H1 (cell line): ENCODE data around the gene TMEM238. TPM values are rescaled to one million over a fixed set of nuclear protein-coding genes. Genes with fewer than 3 reads are reported as not detected.
A peak's percentile ranks its signal among the peaks of the same experiment; 100 is the strongest.

Source experiments
- CTCF ChIA-PET: fragments of 300-600 bp; sonication (Branson Sonifier 250); formaldehyde crosslinking; loops from one replicate; lab custom pipeline; 2021; ENCODE audit not compliant: partially characterized antibody; lab: Charles Lee
- POLR2A ChIA-PET: fragments of 300-600 bp; sonication (Branson Sonifier 250); formaldehyde crosslinking; loops from one replicate; lab custom pipeline; 2021; ENCODE audit warnings: inconsistent platforms; ENCODE audit not compliant: partially characterized antibody; lab: Charles Lee
- DNase-seq, 2 experiments: peaks; one replicate each; pipeline versions ENCODE4 v3.0.0 to v3.0.0-alpha.2; 2010 to 2022; ENCODE audit warnings: low spot score in 2 of 2, low read depth in 1 of 2, mixed read lengths in 1 of 2
- FAIRE-seq: peaks from 2 replicates; lab custom pipeline; 2011; peaks lifted over from hg19 to GRCh38; lab: Jason Lieb, UNC
- H2AFZ ChIP-seq: 2 replicates; pipeline ENCODE4 v1.8.1; 2012; ENCODE audit warnings: low read length, inconsistent platforms
- H2AK5ac ChIP-seq: 2 replicates; pipeline ENCODE4 v1.6.1; 2013; ENCODE audit warnings: low read depth, low read length
- H2BK120ac ChIP-seq: replicated peaks from 2 replicates; pipeline ENCODE3; 2013; ENCODE audit warnings: low read depth, low read length, inconsistent platforms
- H2BK12ac ChIP-seq: 2 replicates; pipeline ENCODE4 v1.6.1; 2013; ENCODE audit warnings: low read depth, low read length
- H2BK15ac ChIP-seq: 2 replicates; pipeline ENCODE4 v1.6.1; 2013; ENCODE audit warnings: low read length
- H2BK20ac ChIP-seq: 2 replicates; pipeline ENCODE4 v1.6.1; 2013; ENCODE audit warnings: low read length
- H2BK5ac ChIP-seq: 2 replicates; pipeline ENCODE4 v1.6.1; 2013; ENCODE audit warnings: low read depth, low read length
- H3K14ac ChIP-seq: 2 replicates; pipeline ENCODE4 v1.6.1; 2013; ENCODE audit warnings: inconsistent platforms; ENCODE audit not compliant: insufficient read length
- H3K18ac ChIP-seq: 2 replicates; pipeline ENCODE4 v1.6.1; 2013; ENCODE audit warnings: low read length; ENCODE audit errors: extremely low read depth
- H3K23ac ChIP-seq: 2 replicates; pipeline ENCODE4 v1.6.1; 2013; ENCODE audit warnings: inconsistent platforms; ENCODE audit not compliant: insufficient read length
- H3K23me2 ChIP-seq: 2 replicates; pipeline ENCODE4 v1.6.1; 2013; ENCODE audit warnings: low read depth, low read length
- H3K27ac ChIP-seq: 2 replicates; pipeline ENCODE4 v1.6.1; 2011; ENCODE audit warnings: low read depth, low read length, inconsistent platforms
- H3K27me3 ChIP-seq, 4 experiments: replicated peaks in 1 of 4; 1 replicate in 1 of 4; 2 replicates in 3 of 4; pipeline versions ENCODE4 v1.6.1 to v1.8.1; 2011 to 2013; ENCODE audit warnings: low read length in 3 of 4, mild to moderate bottlenecking in 3 of 4, inconsistent platforms in 2 of 4, mixed read lengths in 2 of 4, moderate library complexity in 1 of 4; ENCODE audit not compliant: control insufficient read depth in 3 of 4, insufficient read depth in 3 of 4; ENCODE audit errors: extremely low read depth in 1 of 4
- H3K36me3 ChIP-seq, 4 experiments: 2 replicates each; pipeline versions ENCODE4 v1.6.1 to v1.8.1; 2011 to 2013; ENCODE audit warnings: mild to moderate bottlenecking in 4 of 4, low read length in 3 of 4, moderate library complexity in 2 of 4, control low read depth in 1 of 4, inconsistent platforms in 1 of 4; ENCODE audit not compliant: insufficient read depth in 4 of 4, control insufficient read depth in 2 of 4
- H3K4ac ChIP-seq: replicated peaks from 2 replicates; pipeline ENCODE3; 2013; ENCODE audit warnings: low read length, low read depth, mixed read lengths, inconsistent platforms; ENCODE audit not compliant: insufficient read length
- H3K4me1 ChIP-seq, 4 experiments: replicated peaks in 1 of 4; 1 replicate in 1 of 4; 2 replicates in 3 of 4; pipeline versions ENCODE4 v1.6.1 to v1.8.1; 2011 to 2013; ENCODE audit warnings: low read length in 3 of 4, inconsistent platforms in 2 of 4, mixed read lengths in 1 of 4; ENCODE audit not compliant: insufficient read depth in 4 of 4, control insufficient read depth in 3 of 4
- H3K4me2 ChIP-seq, 2 experiments: 2 replicates each; pipeline versions ENCODE4 v1.6.1 to v1.8.1; 2011 to 2013; ENCODE audit warnings: low read depth in 2 of 2, low read length in 2 of 2, control low read depth in 1 of 2, inconsistent platforms in 1 of 2, mild to moderate bottlenecking in 1 of 2; ENCODE audit not compliant: insufficient read depth in 1 of 2
- H3K4me3 ChIP-seq, 4 experiments: fragments of 200-600, 300-600 bp in 1 of 4; sonication (generic), shearing (Covaris generic), sonication (Bioruptor Twin) in 1 of 4; 2 replicates each; pipeline versions ENCODE4 v1.5.1 to v1.8.1; 2011 to 2016; ENCODE audit warnings: low read length in 4 of 4, low read depth in 3 of 4, control low read depth in 2 of 4, inconsistent platforms in 2 of 4, mild to moderate bottlenecking in 2 of 4, mixed read lengths in 1 of 4, moderate library complexity in 1 of 4; ENCODE audit not compliant: insufficient read depth in 2 of 4; ENCODE audit errors: extremely low read depth in 1 of 4
- H3K56ac ChIP-seq: replicated peaks from 2 replicates; pipeline ENCODE3; 2013; ENCODE audit warnings: low read depth, mild to moderate bottlenecking, mixed read lengths, low read length, inconsistent platforms; ENCODE audit not compliant: insufficient read length
- H3K79me1 ChIP-seq: 2 replicates; pipeline ENCODE4 v1.6.1; 2013; ENCODE audit warnings: low read depth, low read length, control low read depth
- H3K79me2 ChIP-seq, 2 experiments: 2 replicates each; pipeline versions ENCODE4 v1.6.1 to v1.8.1; 2012 to 2013; ENCODE audit warnings: low read length in 2 of 2, mild to moderate bottlenecking in 2 of 2, inconsistent platforms in 1 of 2; ENCODE audit not compliant: insufficient read depth in 2 of 2, control insufficient read depth in 1 of 2
- H3K9ac ChIP-seq, 4 experiments: replicated peaks in 1 of 4; 1 replicate in 1 of 4; 2 replicates in 3 of 4; pipeline versions ENCODE4 v1.6.1 to v1.8.1; 2011 to 2013; ENCODE audit warnings: low read depth in 3 of 4, low read length in 3 of 4, control low read depth in 2 of 4, mild to moderate bottlenecking in 2 of 4, moderate library complexity in 2 of 4, inconsistent platforms in 1 of 4; ENCODE audit errors: extremely low read depth in 1 of 4
- H3K9me3 ChIP-seq, 2 experiments: 2 replicates each; pipeline versions ENCODE4 v1.6.1 to v1.8.1; 2012 to 2013; ENCODE audit warnings: mild to moderate bottlenecking in 2 of 2, moderate library complexity in 2 of 2, control low read depth in 1 of 2, inconsistent platforms in 1 of 2, low read depth in 1 of 2, low read length in 1 of 2, mixed read lengths in 1 of 2; ENCODE audit not compliant: insufficient read depth in 2 of 2
- H4K20me1 ChIP-seq, 2 experiments: replicated peaks in 1 of 2; 2 replicates each; pipeline versions ENCODE3 to v1.8.1; 2011 to 2013; ENCODE audit warnings: inconsistent platforms in 2 of 2, low read length in 2 of 2, mild to moderate bottlenecking in 1 of 2; ENCODE audit not compliant: insufficient read depth in 2 of 2, control insufficient read depth in 1 of 2
- H4K5ac ChIP-seq: 2 replicates; pipeline ENCODE4 v1.6.1; 2013; ENCODE audit warnings: low read length, low read depth, mixed read lengths, inconsistent platforms; ENCODE audit not compliant: insufficient read length
- H4K8ac ChIP-seq: 2 replicates; pipeline ENCODE4 v1.8.0; 2013; ENCODE audit warnings: mild to moderate bottlenecking, moderate library complexity, low read length, inconsistent platforms; ENCODE audit not compliant: insufficient read depth; ENCODE audit errors: extremely low read depth
- H4K91ac ChIP-seq: replicated peaks from 2 replicates; pipeline ENCODE3; 2013; ENCODE audit warnings: low read length, mixed read lengths, inconsistent platforms; ENCODE audit not compliant: insufficient read length
- ASH2L ChIP-seq: fragments of 200-600, 300-600 bp; sonication (generic); IDR thresholded peaks from one replicate; pipeline ENCODE4 v1.7.1; 2017; ENCODE audit warnings: low read length
- POU5F1 ChIP-seq: IDR thresholded peaks from 2 replicates; pipeline ENCODE4 v1.6.1; 2011; ENCODE audit warnings: low read depth, mild to moderate bottlenecking, low read length, moderate library complexity
- RFX5 ChIP-seq: IDR thresholded peaks from 2 replicates; pipeline ENCODE4 v1.6.1; 2011; ENCODE audit warnings: low read depth, low read length, improper control_type of control experiment, borderline replicate concordance
- SRF ChIP-seq: IDR thresholded peaks from 2 replicates; pipeline ENCODE4 v1.6.1; 2011; ENCODE audit warnings: mild to moderate bottlenecking, low read depth, low read length, moderate library complexity
- SUZ12 ChIP-seq: fragments of 200-600 bp; sonication (generic); IDR thresholded peaks from 2 replicates; pipeline ENCODE4 v1.6.1; 2012; ENCODE audit warnings: mild to moderate bottlenecking, inconsistent platforms, low read length, moderate library complexity, mixed read lengths
- TAF1 ChIP-seq: IDR thresholded peaks from 2 replicates; pipeline ENCODE4 v1.6.1; 2011; ENCODE audit warnings: mild to moderate bottlenecking, low read depth, low read length
- TAF7 ChIP-seq: optimal IDR thresholded peaks from 2 replicates; pipeline ENCODE3; 2011; ENCODE audit warnings: low read depth, mild to moderate bottlenecking, inconsistent platforms, low read length, moderate library complexity, borderline replicate concordance
- TCF12 ChIP-seq: IDR thresholded peaks from 2 replicates; pipeline ENCODE4 v1.6.1; 2011; ENCODE audit warnings: low read depth, mild to moderate bottlenecking, low read length
- whole genome bisulfite sequencing, 2 experiments: shearing (Covaris generic) in 1 of 2; methylation state at CpG; one replicate each; pipeline versions ENCODE4 v1.1.6 to v1.1.7; 2013 to 2015; ENCODE audit warnings: low lambda C conversion rate in 2 of 2, mixed read lengths in 2 of 2, inconsistent platforms in 1 of 2, low coverage in 1 of 2, missing lambda C conversion rate in 1 of 2; ENCODE audit not compliant: insufficient replicate concordance in 2 of 2, insufficient coverage in 1 of 2, insufficient read length in 1 of 2; ENCODE audit errors: extremely low coverage in 1 of 2, missing lambda C conversion rate in 1 of 2; 5-methylcytosine and 5-hydroxymethylcytosine counted together
- polyA plus RNA-seq, 7 experiments: library from polyadenylated mRNA; depleted of rRNA in 3 of 7; stranded (reverse) in 5 of 7; unstranded in 2 of 7; fragments of >200 nt in 5 of 7; fragments of 200-250 nt in 2 of 7; gene quantifications; 1 replicate in 5 of 7; 2 replicates in 1 of 7; 4 replicates in 1 of 7; pipeline versions ENCODE4 v1.2.1 to v1.2.3, GENCODE V29; 2011 to 2013; ENCODE audit warnings: missing spikeins in 2 of 7, mixed read lengths in 2 of 7
- total RNA-seq: library from RNA; stranded (reverse); fragmentation: NEBNext Ultra II Directional; extraction: Animal tissue kit (Norgen Biotek cat#: 25700); gene quantifications from 2 replicates; pipeline ENCODE4 v1.2.1, GENCODE V29; 2021
- TF ChIP-seq, protein P1 (sequence below): IDR thresholded peaks from 2 replicates; pipeline ENCODE4 v1.6.1; 2012; ENCODE audit warnings: inconsistent platforms

The TMEM238 gene
- total and polyA plus RNA-seq, 2 of the 8 experiments (the other 6 are each of a cell fraction or from before 2014, with no cell fraction given): 0.53 to 3.8 TPM

DNA sequence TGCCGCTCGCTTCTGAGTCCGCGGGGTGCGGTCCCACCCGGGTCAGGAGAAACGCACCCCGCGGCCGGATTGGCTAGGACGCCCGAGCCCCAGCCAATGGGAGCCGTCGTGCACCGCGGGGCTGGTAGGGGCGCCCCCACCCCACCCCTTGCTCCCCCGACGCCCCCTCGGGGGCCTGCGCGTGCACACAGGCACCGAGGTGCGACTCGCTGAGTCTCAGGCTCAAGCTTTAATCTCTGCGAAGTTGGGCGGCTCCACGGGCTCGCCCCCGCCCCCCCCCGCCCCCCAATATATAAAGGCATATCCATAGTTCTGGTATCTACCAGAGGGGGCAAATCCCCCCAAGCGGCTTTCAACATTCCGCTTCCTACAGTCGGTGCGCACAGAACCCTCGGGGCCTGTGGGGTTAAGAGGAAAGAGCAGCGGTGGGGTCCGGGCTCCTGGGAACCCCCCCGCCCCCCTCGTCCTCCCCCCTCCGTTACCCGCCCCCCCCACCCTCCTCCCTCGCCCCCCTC, 29.3 kb downstream of the TMEM238 start, which contains the start of gene COX6B2:
Gene COX6B2 (minus strand): TSS at position 22 of the 515 bp plus-strand sequence. CDS start 198 bp downstream, outside the sequence.
- peak within 1 kb of the TSS; percentile 26 for H4K5ac ChIP-seq
- H3K36me3 ChIP-seq: peaks cover 0 to 11% (median 0%) of the 10 kb centered on the region in 4 experiments; a peak in 1 of 8 replicates
- TF ChIP-seq, protein P1, sequence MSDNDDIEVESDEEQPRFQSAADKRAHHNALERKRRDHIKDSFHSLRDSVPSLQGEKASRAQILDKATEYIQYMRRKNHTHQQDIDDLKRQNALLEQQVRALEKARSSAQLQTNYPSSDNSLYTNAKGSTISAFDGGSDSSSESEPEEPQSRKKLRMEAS: 0 out of 2 replicates have a peak, but pooled peaks have one; percentile 23
- TF ChIP-seq ASH2L (peak; percentile 30), SRF (no peak), TAF1 (0 out of 2 replicates have a peak, but pooled peaks have one; percentile 25), SUZ12 (0 out of 2 replicates have a peak, but pooled peaks have one; percentile 23), TAF7 (peak; percentile 16), POU5F1 (no peak), RFX5 (no peak), TCF12 (no peak)
- H3K4me1 ChIP-seq: peaks cover 0 to 21% (median 11%) of the 10 kb centered on the region in 4 experiments; a peak in 6 of 7 replicates
- 0 out of 2 replicates have a peak within 1 kb of the TSS, but pooled peaks have one; percentile 48 for H2BK20ac ChIP-seq
- H2BK120ac ChIP-seq: no peak within 1 kb of the TSS
- H3K9me3 ChIP-seq: no peaks in the 10 kb centered on the region
- 0 out of 2 replicates have a peak within 1 kb of the TSS, but pooled peaks have one; percentile 46 for H2BK15ac ChIP-seq
- peak within 1 kb of the TSS; percentile 32 to 66 (median 50) for H3K4me3 ChIP-seq
- H3K18ac ChIP-seq: peak within 1 kb of the TSS; percentile 48; the same call in 1 of the 2 replicates
- no peaks in the 10 kb centered on the region for H3K79me2 ChIP-seq
- no peak within 1 kb of the TSS for H2BK5ac ChIP-seq
- ChIA-PET POLR2A (interaction anchor here (1.0 to 1.7 kb wide), 5 partner anchors 15 to 51 kb away, joined by 3 to 4 read pairs (median 3); partner anchors contain the start of genes IL11, KMT5C and TMEM238), CTCF (no interaction called here)
- peak within 1 kb of the TSS; percentile 88 to 96 for H3K4me2 ChIP-seq
- H3K56ac ChIP-seq: no peak within 1 kb of the TSS
- H4K20me1 ChIP-seq: peaks cover 0 to 10% of the 10 kb centered on the region in 2 experiments
- no peaks in the 10 kb centered on the region for H3K79me1 ChIP-seq
- peaks cover 11% of the 10 kb centered on the region; the same call in 1 of the 2 replicates for H3K23me2 ChIP-seq
- no peak within 1 kb of the TSS for H2AFZ ChIP-seq
- FAIRE-seq (no peak), DNase-seq (no peak)
- H3K9ac ChIP-seq: no peak within 1 kb of the TSS; a peak in 2 of 7 replicates
- peaks cover 17 to 56% (median 46%) of the 10 kb centered on the region in 4 experiments for H3K27me3 ChIP-seq
- H3K4ac ChIP-seq: no peak within 1 kb of the TSS
- H3K27ac ChIP-seq: no peak within 1 kb of the TSS
- no peak within 1 kb of the TSS for H3K14ac ChIP-seq
- no peak within 1 kb of the TSS for H4K91ac ChIP-seq
- peak within 1 kb of the TSS; percentile 16 for H4K8ac ChIP-seq
- no peak within 1 kb of the TSS for H2AK5ac ChIP-seq
- WGBS, 2 experiments: 9% methylated on average over 9 of the region's 43 CpGs; no CpG with 5 or more reads in 1 of the 2 experiments
- no peak within 1 kb of the TSS for H3K23ac ChIP-seq
- peak within 1 kb of the TSS; percentile 90; the same call in 1 of the 2 replicates for H2BK12ac ChIP-seq
